ENCODE measurements around the gene SCAMP5. TPM values are rescaled to one million over a fixed set of nuclear protein-coding genes. Genes with fewer than 3 reads are reported as not detected.

SCAMP5 gene
- total RNA-seq, 1 experiment from 2014 or later = 6.2 TPM

DNA sequence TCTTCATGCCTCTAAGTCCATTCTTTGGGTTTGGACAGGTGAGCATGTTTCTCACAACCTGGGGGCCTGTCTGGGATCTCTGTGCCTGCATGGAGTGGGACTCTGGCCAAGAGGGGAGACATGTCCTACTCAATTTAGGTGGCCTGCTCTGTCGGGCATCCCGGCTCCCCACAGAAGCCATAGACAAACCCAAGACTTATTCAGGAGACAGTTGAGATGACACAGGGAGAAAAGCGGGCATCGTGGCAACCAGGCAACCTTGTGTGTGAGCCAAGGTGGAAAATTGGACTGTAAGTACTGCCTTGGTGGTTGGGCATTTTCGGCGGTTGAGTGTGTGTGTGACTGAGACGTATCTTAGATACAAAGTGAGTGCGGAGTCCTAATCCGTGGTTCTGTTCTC, 68.5 kb downstream of the SCAMP5 start:
- ChIA-PET POLR2A (no interaction called here), CTCF (no interaction called here), RAD21 (ENCODE audit: low non-redundant PET in 1 of 2, low total read pairs in 2 of 2, uncharacterized antibody in 2 of 2, unreplicated experiment in 2 of 2) (no interaction called here)
- no peak overlapping the region for H3K27ac ChIP-seq (ENCODE audit: low read depth, low read length)
- no peak overlapping the region for H3K4me3 ChIP-seq (replicated peaks in 1 of 2; ENCODE audit: low read depth in 1 of 2, low read length in 2 of 2)
- H3K9me2 ChIP-seq (ENCODE audit: insufficient read depth) = no peaks in the 10 kb centered on the region
- no peaks in the 10 kb centered on the region for H3K36me3 ChIP-seq (ENCODE audit: control insufficient read depth in 1 of 2, insufficient read depth in 2 of 2, low read length in 2 of 2)
- no peaks in the 10 kb centered on the region for H3K27me3 ChIP-seq (ENCODE audit: insufficient read depth, low read length)
- H3K4me1 ChIP-seq (ENCODE audit: control insufficient read depth in 1 of 2, insufficient read depth in 2 of 2, low read length in 2 of 2) = peaks cover 4 to 19% of the 10 kb centered on the region in 2 experiments
- TF ChIP-seq MAX (IDR thresholded peaks at IDR 0.05) (no peak), SRF (IDR thresholded peaks at IDR 0.05; ENCODE audit: low read depth) (no peak), CEBPB (IDR thresholded peaks at IDR 0.05; ENCODE audit: low read depth) (no peak), FOSL1 (IDR thresholded peaks at IDR 0.05; ENCODE audit: low read depth) (no peak), RAD21 (IDR thresholded peaks at IDR 0.05; ENCODE audit: low read depth) (no peak), CTCF (IDR thresholded peaks at IDR 0.05 in 2 of 3, conservative IDR thresholded peaks at IDR 0.05 in 1 of 3; ENCODE audit: borderline replicate concordance in 1 of 3, insufficient read depth in 1 of 3, low read depth in 2 of 3, low read length in 2 of 3) (no peak), ELF1 (IDR thresholded peaks at IDR 0.05; ENCODE audit: borderline replicate concordance, low read depth) (no peak), SIN3A (IDR thresholded peaks at IDR 0.05; ENCODE audit: low read depth) (no peak), ATF3 (IDR thresholded peaks at IDR 0.05) (no peak), REST (IDR thresholded peaks at IDR 0.05; ENCODE audit: low read depth) (no peak), JUND (IDR thresholded peaks at IDR 0.05) (no peak), ZNF274 (IDR thresholded peaks at IDR 0.05; ENCODE audit: low read depth, low read length) (no peak), EGR1 (IDR thresholded peaks at IDR 0.05; ENCODE audit: low read depth) (no peak), ZFX (IDR thresholded peaks at IDR 0.05) (no peak), CBX3 (IDR thresholded peaks at IDR 0.05; ENCODE audit: low read depth) (no peak), YY1 (IDR thresholded peaks at IDR 0.05; ENCODE audit: extremely low read depth, insufficient replicate concordance, low read depth, low read length) (no peak), TCF7L2 (IDR thresholded peaks at IDR 0.05; ENCODE audit: borderline replicate concordance, extremely low read depth, insufficient read depth, insufficient read length) (no peak)
- TF ChIP-seq, protein P1, sequence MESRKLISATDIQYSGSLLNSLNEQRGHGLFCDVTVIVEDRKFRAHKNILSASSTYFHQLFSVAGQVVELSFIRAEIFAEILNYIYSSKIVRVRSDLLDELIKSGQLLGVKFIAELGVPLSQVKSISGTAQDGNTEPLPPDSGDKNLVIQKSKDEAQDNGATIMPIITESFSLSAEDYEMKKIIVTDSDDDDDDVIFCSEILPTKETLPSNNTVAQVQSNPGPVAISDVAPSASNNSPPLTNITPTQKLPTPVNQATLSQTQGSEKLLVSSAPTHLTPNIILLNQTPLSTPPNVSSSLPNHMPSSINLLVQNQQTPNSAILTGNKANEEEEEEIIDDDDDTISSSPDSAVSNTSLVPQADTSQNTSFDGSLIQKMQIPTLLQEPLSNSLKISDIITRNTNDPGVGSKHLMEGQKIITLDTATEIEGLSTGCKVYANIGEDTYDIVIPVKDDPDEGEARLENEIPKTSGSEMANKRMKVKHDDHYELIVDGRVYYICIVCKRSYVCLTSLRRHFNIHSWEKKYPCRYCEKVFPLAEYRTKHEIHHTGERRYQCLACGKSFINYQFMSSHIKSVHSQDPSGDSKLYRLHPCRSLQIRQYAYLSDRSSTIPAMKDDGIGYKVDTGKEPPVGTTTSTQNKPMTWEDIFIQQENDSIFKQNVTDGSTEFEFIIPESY (IDR thresholded peaks at IDR 0.05; ENCODE audit: extremely low read depth, insufficient replicate concordance, low read length) = no peak
- ATAC-seq (no peak), DNase-seq (ENCODE audit: low read depth, low spot score) (no peak)
- no peak overlapping the region for H3K9ac ChIP-seq (ENCODE audit: low read length)
- intact Hi-C loops (cut with micrococcal nuclease) = no loop called here
- H4K20me1 ChIP-seq (ENCODE audit: insufficient read depth) = no peaks in the 10 kb centered on the region
- TSS peak; percentile 32 for BruUV-seq (replicated peaks)
- H3K4me2 ChIP-seq (ENCODE audit: low read length) = no peak overlapping the region
- H3K9me3 ChIP-seq (ENCODE audit: control insufficient read depth in 1 of 2, insufficient read depth in 1 of 2, low read depth in 1 of 2, low read length in 2 of 2) = no peaks in the 10 kb centered on the region
- no peaks in the 10 kb centered on the region for H3K79me2 ChIP-seq (ENCODE audit: insufficient read depth, low read length)
- H2AFZ ChIP-seq (ENCODE audit: low read depth, low read length, poor library complexity, severe bottlenecking) = no peak overlapping the region
